GM18951 (cell line): Measurements from ENCODE around the gene MED16.
"Not testable (repeated sequence)": the region's sequence is repeated elsewhere in the genome, so short reads cannot be mapped to it uniquely, and the experiment has no call there.

Source experiments
- POLR2A ChIP-seq: IDR thresholded peaks from 4 replicates; pipeline ENCODE4 v1.6.1; 2011; ENCODE audit warnings: mild to moderate bottlenecking; ENCODE audit not compliant: insufficient read length, insufficient read depth; ENCODE audit errors: extremely low read depth
- in situ Hi-C: fragments of 300-500 bp; cut with MboI; formaldehyde crosslinking; loops from one replicate; pipeline ENCODE4 v1.12.0; 2022; ENCODE audit warnings: low sequenced_read_pairs, mixed read lengths, inconsistent platforms; ENCODE audit not compliant: unreplicated experiment

Gene MED16

GRCh38 chr19:852136-853013 lies 40.6 kb downstream of the MED16 start, which contains the start of gene ELANE:
Gene ELANE, plus strand, starts transcription at chr19:852303. Its CDS starts 26 bp downstream, at chr19:852329.
- no peak for TF ChIP-seq POLR2A
- in situ Hi-C loops, result no loop called here

GRCh38 chr19:850979-851335 lies 42.0 kb downstream of the MED16 start:
- no peak for TF ChIP-seq POLR2A
- in situ Hi-C loops, result no loop called here

- TF ChIP-seq POLR2A, result no peak
- in situ Hi-C loops, result no loop called here
Measured at GRCh38 chr19:850221-850978, 42.6 kb downstream of the MED16 start.

- in situ Hi-C loops, result not testable (repeated sequence)
Measured at GRCh38 chr19:849195-849594, 43.8 kb downstream of the MED16 start.

GRCh38 chr19:848386-848921 lies 44.5 kb downstream of the MED16 start:
- no peak for TF ChIP-seq POLR2A
- in situ Hi-C loops, result no loop called here

GRCh38 chr19:845707-846521 lies 47.1 kb downstream of the MED16 start:
- no peak for TF ChIP-seq POLR2A
- in situ Hi-C loops, result no loop called here

GRCh38 chr19:844546-844971 lies 48.4 kb downstream of the MED16 start:
- TF ChIP-seq POLR2A, result no peak

GRCh38 chr19:843836-844545 lies 49.0 kb downstream of the MED16 start:
- in situ Hi-C loops, result no loop called here
- TF ChIP-seq POLR2A, result no peak

More at GRCh38 chr19:844546-844971, 48.4 kb downstream of the MED16 start:
- in situ Hi-C loops, result no loop called here

GRCh38 chr19:843180-843835 lies 49.7 kb downstream of the MED16 start:
- in situ Hi-C loops, result no loop called here
- no peak for TF ChIP-seq POLR2A

- in situ Hi-C loops, result not testable (repeated sequence)
Measured at GRCh38 chr19:842802-843179, 50.2 kb downstream of the MED16 start.

- TF ChIP-seq POLR2A, result no peak
- in situ Hi-C loops, result no loop called here
Measured at GRCh38 chr19:840519-841206, 52.3 kb downstream of the MED16 start, which contains the start of gene PRTN3. Gene PRTN3, plus strand, starts transcription at chr19:840999. Its CDS starts 10 bp downstream, at chr19:841009.
